Activated CD4-positive, alpha-beta T cell treated with anti-CD3 and anti-CD28 coated beads for 36 hours (primary cell): ENCODE measurements around the gene SAP30BP. TPM values are rescaled to one million over a fixed set of nuclear protein-coding genes. Genes with fewer than 3 reads are reported as not detected.

ENCODE experiments used
- ATAC-seq: fragments of 200-7000 bp; cut with Tn5 transposase; one replicate; pipeline ENCODE4 v1.10.0; 2021; ENCODE audit warnings: mild to moderate bottlenecking, moderate library complexity
- CTCF ChIA-PET: fragments of 350-600 bp; sonication (Branson Sonifier 250); formaldehyde crosslinking; loops from one replicate; lab custom pipeline; 2021; ENCODE audit warnings: antibody characterized with exemption; lab: Charles Lee
- POLR2A ChIA-PET: fragments of 350-600 bp; sonication (Branson Sonifier 250); formaldehyde crosslinking; loops from one replicate; lab custom pipeline; 2021; ENCODE audit warnings: antibody characterized with exemption, inconsistent platforms; lab: Charles Lee
- DNase-seq: peaks from one replicate; pipeline ENCODE4 v3.0.0-alpha.2; 2020
- H3K27ac Mint-ChIP-seq: one replicate; pipeline ENCODE4 v1.8.0; 2021; ENCODE audit warnings: mixed read lengths
- H3K27me3 Mint-ChIP-seq: one replicate; pipeline ENCODE4 v1.8.0; 2021; ENCODE audit warnings: mixed read lengths
- H3K36me3 Mint-ChIP-seq: one replicate; pipeline ENCODE4 v1.8.0; 2021; ENCODE audit warnings: low read depth, mixed read lengths
- H3K4me1 Mint-ChIP-seq: one replicate; pipeline ENCODE4 v1.8.0; 2021; ENCODE audit warnings: mixed read lengths
- H3K4me3 Mint-ChIP-seq: one replicate; pipeline ENCODE4 v1.8.0; 2021; ENCODE audit warnings: mild to moderate bottlenecking, moderate library complexity, mixed read lengths
- H3K9me3 Mint-ChIP-seq: one replicate; pipeline ENCODE4 v1.8.0; 2021; ENCODE audit warnings: low read depth, mixed read lengths
- intact Hi-C, 2 experiments: fragments of 100-400 bp; cut with DNase I in 1 of 2; cut with micrococcal nuclease in 1 of 2; formaldehyde crosslinking; loops; one replicate each; pipeline versions ENCODE4 v1.14.2 to v1.15.1; 2022 to 2024; cut with DNase I, micrococcal nuclease
- total RNA-seq, 2 experiments: library from RNA; stranded (reverse); gene quantifications; one replicate each; pipeline ENCODE4 v1.2.3, GENCODE V29; 2021

The SAP30BP gene
- 10 to 100 TPM; 87.8 to 100.0 TPM for total RNA-seq

DNA sequence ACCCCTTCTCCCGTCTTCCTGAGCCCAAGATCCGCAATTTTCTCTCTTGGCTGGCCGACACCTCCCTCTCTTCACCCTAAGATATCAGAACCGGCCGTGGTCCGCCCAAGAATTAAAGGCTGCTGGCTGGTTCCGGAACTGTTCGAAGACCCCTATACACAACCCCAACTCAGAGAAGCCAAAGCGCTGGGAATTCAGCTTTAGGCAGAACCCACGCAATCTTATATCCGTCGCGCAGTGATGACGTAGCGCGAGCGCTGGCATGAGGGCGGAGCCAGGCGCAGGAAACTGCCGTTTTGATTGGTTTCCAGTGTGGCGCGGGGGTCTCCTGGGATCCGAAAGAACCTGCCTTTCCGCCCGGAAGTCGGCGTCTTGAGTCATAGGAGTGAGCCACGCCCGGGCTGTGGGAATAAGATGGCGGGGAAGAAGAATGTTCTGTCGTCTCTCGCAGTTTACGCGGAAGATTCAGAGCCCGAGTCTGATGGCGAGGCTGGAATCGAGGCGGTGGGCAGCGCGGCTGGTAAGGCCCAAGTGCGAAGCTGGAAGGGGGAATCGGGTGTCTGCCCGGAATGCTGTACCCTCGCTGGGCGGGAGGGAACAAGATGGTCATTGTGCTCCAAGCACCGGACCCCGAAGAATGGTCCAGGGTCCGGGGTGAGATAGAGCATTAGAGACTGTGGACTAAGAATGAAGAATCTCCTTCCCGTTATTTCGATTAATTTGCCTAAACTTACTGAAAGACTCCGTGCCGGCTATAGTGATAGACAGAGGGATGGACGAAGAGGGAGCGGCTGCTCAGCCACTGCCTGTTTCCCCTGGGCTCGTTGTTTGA is at the start of gene SAP30BP, which contains the start of gene RECQL5:
Gene SAP30BP (plus strand): TSS at position 380 of the 832 bp plus-strand sequence. CDS start 35 bp downstream, at position 415.
Gene RECQL5 (minus strand): TSS at position 196 of the 832 bp plus-strand sequence. CDS start 597 bp downstream, outside the sequence.
- ATAC-seq (peak; percentile 100), DNase-seq (peak; percentile 99)
- intact Hi-C loops = loop anchor here (1.0 to 5.0 kb wide), 11 partner anchors 78 to 635 kb away; partner anchors contain the start of genes ACOX1 (in 1 of the 2), CASKIN2 (in 1 of the 2), GGA3 (in 1 of the 2) and MIF4GD (in 1 of the 2)
- H3K27ac Mint-ChIP-seq = no peak within 1 kb of the TSS
- H3K4me1 Mint-ChIP-seq = peaks cover 34% of the 10 kb centered on the region
- peaks cover 27% of the 10 kb centered on the region for H3K36me3 Mint-ChIP-seq
- no peaks in the 10 kb centered on the region for H3K27me3 Mint-ChIP-seq
- CTCF ChIA-PET = interaction anchor here (0.7 to 5.1 kb wide), 6 partner anchors 9 to 116 kb away, joined by 3 to 55 read pairs (median 8); no protein-coding TSS in a partner anchor
- POLR2A ChIA-PET = interaction anchor here (0.7 to 1.5 kb wide), 3 partner anchors 108 to 225 kb away, joined by 3 read pairs; no protein-coding TSS in a partner anchor
- no peaks in the 10 kb centered on the region for H3K9me3 Mint-ChIP-seq
- H3K4me3 Mint-ChIP-seq = no peak within 1 kb of the TSS

DNA sequence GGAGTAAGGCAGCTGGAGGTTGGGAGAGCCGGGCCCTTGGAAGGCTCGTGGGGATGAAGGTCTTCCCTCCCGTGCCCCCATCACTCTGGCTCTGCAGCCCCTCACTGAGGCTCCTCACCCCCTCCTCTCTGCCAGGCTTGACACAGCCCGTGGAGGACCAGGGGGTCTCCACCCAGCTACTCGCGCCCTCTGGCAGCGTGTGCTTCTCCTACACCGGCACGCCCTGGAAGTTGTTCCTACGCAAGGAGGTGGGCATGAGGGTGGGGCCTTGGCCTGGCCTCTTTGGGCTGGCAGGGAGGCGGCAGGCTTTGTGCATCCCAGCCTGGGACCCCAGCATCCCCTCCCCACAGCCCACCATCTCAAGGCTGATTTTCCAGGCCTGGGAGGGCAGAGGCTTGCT is 49.5 kb upstream of the SAP30BP start:
- H3K4me3 Mint-ChIP-seq = no peak overlapping the region
- H3K36me3 Mint-ChIP-seq = no peaks in the 10 kb centered on the region
- intact Hi-C loops = no loop called here
- CTCF ChIA-PET = interaction anchor here (1.0 kb wide), 1 partner anchor 16 kb away, joined by 4 read pairs; no protein-coding TSS in a partner anchor
- POLR2A ChIA-PET = no interaction called here
- H3K4me1 Mint-ChIP-seq = no peaks in the 10 kb centered on the region
- H3K27ac Mint-ChIP-seq = no peak overlapping the region
- H3K27me3 Mint-ChIP-seq = no peaks in the 10 kb centered on the region
- H3K9me3 Mint-ChIP-seq = no peaks in the 10 kb centered on the region
- DNase-seq (no peak), ATAC-seq (no peak)

DNA sequence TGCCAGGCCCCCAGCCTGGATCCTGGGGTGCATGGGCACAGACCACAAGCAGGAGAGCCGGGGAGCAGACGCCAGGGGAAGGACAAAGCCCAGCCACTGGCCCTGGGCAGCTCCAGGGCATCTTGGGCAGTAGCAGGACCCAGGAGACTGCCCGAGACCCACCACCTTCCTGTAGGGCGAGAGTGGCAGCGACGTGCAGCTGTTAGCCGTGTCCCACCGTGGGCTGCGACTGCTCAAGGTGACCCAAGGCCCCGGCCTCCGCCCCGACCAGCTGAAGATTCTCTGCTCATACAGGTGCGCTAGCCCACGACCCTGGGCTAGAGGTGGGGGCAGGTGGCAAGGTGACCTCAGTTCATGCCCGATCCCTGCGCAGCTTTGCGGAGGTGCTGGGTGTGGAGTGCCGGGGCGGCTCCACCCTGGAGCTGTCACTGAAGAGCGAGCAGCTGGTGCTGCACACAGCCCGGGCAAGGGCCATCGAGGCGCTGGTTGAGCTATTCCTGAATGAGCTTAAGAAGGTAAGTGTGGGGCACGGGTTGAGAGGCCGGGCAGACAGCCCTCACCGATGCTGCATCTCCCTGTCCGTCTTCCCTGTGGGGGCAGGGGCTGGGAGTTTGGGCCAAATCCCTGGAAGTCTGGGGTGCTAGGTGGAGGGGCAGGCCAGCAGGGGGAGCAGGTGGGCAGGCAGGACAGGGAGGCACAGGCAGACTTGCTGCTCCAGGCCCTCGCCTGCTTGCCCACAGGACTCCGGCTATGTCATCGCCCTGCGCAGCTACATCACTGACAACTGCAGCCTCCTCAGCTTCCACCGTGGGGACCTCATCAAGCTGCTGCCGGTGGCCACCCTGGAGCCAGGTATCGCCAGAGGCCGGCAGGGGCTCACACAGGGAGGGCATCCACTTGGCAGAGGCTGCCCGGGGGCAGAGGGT is 47.4 kb upstream of the SAP30BP start:
- H3K4me1 Mint-ChIP-seq = no peaks in the 10 kb centered on the region
- POLR2A ChIA-PET = no interaction called here
- H3K36me3 Mint-ChIP-seq = no peaks in the 10 kb centered on the region
- H3K27ac Mint-ChIP-seq = no peak overlapping the region
- DNase-seq (peak; percentile 65), ATAC-seq (no peak)
- no peaks in the 10 kb centered on the region for H3K27me3 Mint-ChIP-seq
- no peak overlapping the region for H3K4me3 Mint-ChIP-seq
- CTCF ChIA-PET = interaction anchor here (1.5 kb wide), 1 partner anchor 13 kb away, joined by 3 read pairs; no protein-coding TSS in a partner anchor
- no peaks in the 10 kb centered on the region for H3K9me3 Mint-ChIP-seq
- intact Hi-C loops = no loop called here

DNA sequence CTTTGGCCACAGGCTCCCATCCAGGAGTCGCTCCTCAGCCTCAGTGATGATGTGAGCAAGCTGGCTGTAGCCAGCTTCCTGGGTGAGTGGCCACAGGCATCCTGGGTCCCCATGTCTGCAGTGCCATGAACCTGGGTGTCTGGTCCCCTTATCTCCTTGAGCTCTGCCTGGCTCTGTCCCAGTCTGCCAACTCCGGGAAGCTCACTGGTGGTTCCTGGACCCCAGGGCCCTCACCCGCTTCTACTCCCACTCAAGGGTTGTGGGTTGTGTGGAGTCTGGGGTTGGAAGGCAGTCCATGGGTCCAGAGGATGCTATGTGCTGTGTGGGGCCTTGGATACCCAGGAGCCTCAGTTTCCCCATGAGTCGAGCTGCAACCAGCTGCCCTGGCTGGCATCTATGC is 45.6 kb upstream of the SAP30BP start:
- Mint-ChIP-seq H3K27ac (no peak overlapping the region), H3K9me3 (no peaks in the 10 kb centered on the region), H3K36me3 (no peaks in the 10 kb centered on the region), H3K27me3 (no peaks in the 10 kb centered on the region), H3K4me3 (no peak overlapping the region), H3K4me1 (no peaks in the 10 kb centered on the region)
- ChIA-PET CTCF (interaction anchor here (0.6 to 1.2 kb wide), 5 partner anchors 21 to 290 kb away, joined by 3 to 4 read pairs (median 3); no protein-coding TSS in a partner anchor), POLR2A (no interaction called here)
- DNase-seq (no peak), ATAC-seq (no peak)
- intact Hi-C loops = no loop called here

DNA sequence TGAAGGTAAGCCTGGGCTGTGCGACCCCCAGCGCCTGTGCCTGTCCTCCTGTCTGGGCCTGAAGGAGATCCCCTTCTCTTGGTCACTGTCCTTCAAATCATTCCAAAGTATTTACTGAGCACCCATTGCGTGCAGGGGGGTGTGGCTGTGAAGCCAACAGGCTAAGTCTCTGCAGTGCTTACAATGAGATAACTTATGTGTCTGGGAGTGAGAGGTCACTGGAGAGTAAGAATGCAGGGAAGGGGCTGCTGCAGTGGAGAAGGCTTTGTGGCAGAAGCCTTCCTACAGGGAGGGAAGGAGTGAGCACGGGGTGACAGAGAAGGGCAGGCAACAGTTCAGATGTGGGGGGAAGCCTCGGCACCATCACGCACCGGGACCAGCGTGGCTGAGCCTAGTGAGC is 45.1 kb upstream of the SAP30BP start:
- H3K4me1 Mint-ChIP-seq = no peaks in the 10 kb centered on the region
- intact Hi-C loops = no loop called here
- H3K4me3 Mint-ChIP-seq = no peak overlapping the region
- H3K36me3 Mint-ChIP-seq = no peaks in the 10 kb centered on the region
- no peak overlapping the region for H3K27ac Mint-ChIP-seq
- ATAC-seq (no peak), DNase-seq (no peak)
- ChIA-PET CTCF (interaction anchor here (0.6 to 1.1 kb wide), 3 partner anchors 20 to 132 kb away, joined by 3 read pairs; no protein-coding TSS in a partner anchor), POLR2A (no interaction called here)
- no peaks in the 10 kb centered on the region for H3K9me3 Mint-ChIP-seq
- no peaks in the 10 kb centered on the region for H3K27me3 Mint-ChIP-seq

DNA sequence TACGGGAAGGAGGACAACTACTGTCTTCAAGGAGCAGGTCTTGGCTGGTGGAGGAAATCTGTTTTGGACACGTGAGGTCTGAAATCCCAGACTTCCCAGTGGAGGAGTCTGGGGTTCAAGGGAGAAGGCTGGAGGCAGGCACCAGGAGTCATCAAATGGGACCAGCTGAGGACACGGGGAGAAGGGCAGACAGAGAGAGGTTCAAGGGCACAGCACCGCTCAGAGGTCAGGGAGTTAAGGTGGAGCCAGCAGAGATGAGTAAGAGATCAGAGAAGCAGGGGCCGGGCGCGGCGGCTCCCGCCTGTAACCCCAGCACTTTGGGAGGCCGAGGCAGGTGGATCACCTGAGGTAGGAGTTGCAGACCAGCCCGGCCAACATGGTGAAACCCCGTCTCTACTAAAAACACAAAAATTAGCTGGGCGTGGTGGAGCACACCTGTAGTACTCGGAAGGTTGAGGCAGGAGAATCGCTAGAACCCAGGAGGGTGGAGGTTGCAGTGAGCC is 44.3 kb upstream of the SAP30BP start:
- POLR2A ChIA-PET = no interaction called here

DNA sequence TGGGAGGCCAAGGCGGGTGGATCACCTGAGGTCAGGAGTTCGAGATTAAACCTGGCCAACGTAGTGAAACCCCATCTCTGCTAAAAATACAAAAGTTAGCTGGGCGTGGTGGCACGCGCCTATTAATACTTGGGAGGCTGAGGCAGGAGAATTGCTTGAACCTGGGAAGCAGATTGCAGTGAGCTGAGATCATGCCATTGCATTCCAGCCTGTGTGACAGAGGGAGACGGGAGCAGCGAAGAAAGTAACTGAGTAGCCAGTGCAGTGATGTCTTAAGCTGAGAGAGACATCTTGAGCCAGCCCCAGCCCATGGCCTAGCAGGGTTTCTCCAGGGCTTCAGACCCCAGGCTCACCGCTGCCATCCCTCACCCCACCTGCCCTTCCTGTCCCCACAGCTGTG is 43.8 kb upstream of the SAP30BP start:
- CTCF ChIA-PET = interaction anchor here (0.6 to 1.8 kb wide), 4 partner anchors 10 to 230 kb away, joined by 4 to 9 read pairs (median 4); partner anchors contain the start of gene SMIM5
- Mint-ChIP-seq H3K27me3 (no peaks in the 10 kb centered on the region), H3K9me3 (no peaks in the 10 kb centered on the region), H3K27ac (no peak overlapping the region), H3K4me3 (no peak overlapping the region), H3K4me1 (no peaks in the 10 kb centered on the region), H3K36me3 (no peaks in the 10 kb centered on the region)
- POLR2A ChIA-PET = no interaction called here
- intact Hi-C loops = no loop called here
- DNase-seq = no peak
- ATAC-seq = no peak

More for the DNA sequence above, 44.3 kb upstream of the SAP30BP start:
- Mint-ChIP-seq H3K4me3 (no peak overlapping the region), H3K27me3 (no peaks in the 10 kb centered on the region), H3K36me3 (no peaks in the 10 kb centered on the region), H3K9me3 (no peaks in the 10 kb centered on the region), H3K4me1 (no peaks in the 10 kb centered on the region), H3K27ac (no peak overlapping the region)
- CTCF ChIA-PET = interaction anchor here (0.6 to 1.8 kb wide), 3 partner anchors 11 to 126 kb away, joined by 3 to 9 read pairs (median 5); partner anchors contain the start of gene SMIM5
- DNase-seq (no peak), ATAC-seq (no peak)
- intact Hi-C loops = no loop called here

DNA sequence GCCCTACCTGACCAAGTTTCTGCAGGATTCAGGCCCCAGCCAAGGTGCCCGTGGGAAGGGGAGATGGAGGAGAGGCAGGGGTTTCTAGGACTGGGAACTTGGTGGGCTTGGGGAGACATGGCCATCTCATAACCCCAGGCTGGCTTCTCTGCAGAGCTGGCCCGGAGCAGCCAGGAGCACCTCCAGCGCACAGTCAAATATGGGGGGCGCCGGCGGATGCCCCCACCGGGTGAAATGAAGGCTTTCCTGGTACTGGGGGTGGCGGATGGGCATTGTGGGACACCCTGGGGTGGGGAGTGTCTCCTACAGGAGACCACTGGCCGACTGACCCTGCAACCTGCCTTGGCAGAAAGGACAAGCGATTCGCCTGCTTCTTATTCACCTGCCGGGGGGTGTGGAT is 43.1 kb upstream of the SAP30BP start:
- DNase-seq (no peak), ATAC-seq (no peak)
- Mint-ChIP-seq H3K4me3 (no peak overlapping the region), H3K4me1 (no peaks in the 10 kb centered on the region), H3K27ac (no peak overlapping the region), H3K36me3 (no peaks in the 10 kb centered on the region), H3K9me3 (no peaks in the 10 kb centered on the region), H3K27me3 (no peaks in the 10 kb centered on the region)
- ChIA-PET CTCF (interaction anchor here (0.6 to 1.8 kb wide), 4 partner anchors 9 to 237 kb away, joined by 3 to 9 read pairs (median 4); partner anchors contain the start of gene SMIM5), POLR2A (no interaction called here)
- intact Hi-C loops = no loop called here

DNA sequence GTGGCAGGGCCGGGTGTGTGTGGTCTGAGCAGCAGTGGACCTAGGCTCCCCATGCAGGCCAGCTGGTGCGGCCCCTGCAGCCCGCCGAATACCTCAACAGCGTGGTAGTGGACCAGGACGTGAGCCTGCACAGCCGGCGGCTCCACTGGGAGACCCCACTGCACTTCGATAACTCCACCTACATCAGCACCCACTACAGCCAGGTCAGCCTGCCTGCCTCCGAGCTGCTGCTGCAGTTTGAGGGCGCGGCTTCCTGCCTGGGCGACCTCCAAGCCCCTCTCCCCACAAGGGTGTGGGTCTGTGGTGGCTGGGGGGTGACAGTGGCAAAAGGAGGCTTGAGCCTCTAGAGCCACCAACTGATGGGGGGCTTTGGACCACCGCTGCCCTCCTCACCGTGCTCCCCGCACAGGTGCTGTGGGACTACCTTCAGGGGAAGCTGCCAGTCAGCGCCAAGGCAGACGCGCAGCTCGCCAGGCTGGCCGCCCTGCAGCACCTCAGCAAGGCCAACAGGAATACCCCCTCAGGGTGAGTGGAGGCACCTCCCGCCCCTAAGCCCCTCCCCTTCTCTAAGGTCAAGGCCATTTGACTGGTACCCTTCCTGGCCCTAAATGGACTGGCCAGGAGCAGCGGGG is 42.3 kb upstream of the SAP30BP start:
- no peaks in the 10 kb centered on the region for H3K27me3 Mint-ChIP-seq
- intact Hi-C loops = no loop called here
- no peak for ATAC-seq
- no peaks in the 10 kb centered on the region for H3K4me1 Mint-ChIP-seq
- no peak overlapping the region for H3K27ac Mint-ChIP-seq
- no peak overlapping the region for H3K4me3 Mint-ChIP-seq
- H3K36me3 Mint-ChIP-seq = no peaks in the 10 kb centered on the region
- H3K9me3 Mint-ChIP-seq = no peaks in the 10 kb centered on the region
- CTCF ChIA-PET = interaction anchor here (0.6 to 1.8 kb wide), 7 partner anchors 23 to 236 kb away, joined by 3 to 6 read pairs (median 4); no protein-coding TSS in a partner anchor
- POLR2A ChIA-PET = no interaction called here
- DNase-seq = no peak

DNA sequence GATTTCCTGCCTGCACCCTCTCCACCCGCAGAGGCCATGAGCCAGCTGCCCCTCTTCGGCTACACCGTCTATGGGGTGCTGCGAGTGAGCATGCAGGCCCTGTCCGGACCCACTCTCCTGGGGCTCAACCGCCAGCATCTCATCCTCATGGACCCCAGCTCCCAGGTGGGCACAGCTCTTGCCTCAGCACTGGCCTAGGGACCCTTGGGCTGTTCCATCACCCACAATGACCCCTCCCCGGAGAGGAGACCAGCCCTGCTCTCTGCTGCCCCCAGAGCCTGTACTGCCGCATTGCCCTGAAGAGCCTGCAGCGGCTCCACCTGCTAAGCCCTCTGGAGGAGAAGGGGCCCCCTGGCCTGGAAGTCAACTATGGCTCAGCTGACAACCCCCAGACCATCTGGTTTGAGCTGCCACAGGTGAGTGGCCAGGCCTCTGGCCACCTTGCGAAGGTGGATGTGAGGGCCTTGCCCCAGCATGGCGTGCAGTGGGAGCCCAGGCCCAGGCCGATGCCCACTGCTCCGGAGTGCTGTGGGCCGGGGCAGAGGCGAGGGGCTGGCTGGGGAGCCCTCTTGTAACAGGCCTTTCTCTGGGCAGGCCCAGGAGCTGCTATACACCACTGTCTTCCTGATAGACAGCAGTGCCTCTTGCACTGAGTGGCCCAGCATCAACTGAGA is 41.2 kb upstream of the SAP30BP start:
- no peaks in the 10 kb centered on the region for H3K36me3 Mint-ChIP-seq
- intact Hi-C loops = no loop called here
- H3K4me1 Mint-ChIP-seq = no peaks in the 10 kb centered on the region
- H3K9me3 Mint-ChIP-seq = no peaks in the 10 kb centered on the region
- H3K27ac Mint-ChIP-seq = no peak overlapping the region
- peak; percentile 51 for DNase-seq
- ChIA-PET POLR2A (interaction anchor here (0.5 to 0.6 kb wide), 2 partner anchors 204 to 224 kb away, joined by 3 to 6 read pairs; no protein-coding TSS in a partner anchor), CTCF (interaction anchor here (0.7 to 1.6 kb wide), 5 partner anchors 25 to 123 kb away, joined by 3 to 6 read pairs (median 4); no protein-coding TSS in a partner anchor)
- ATAC-seq = peak; percentile 78
- no peaks in the 10 kb centered on the region for H3K27me3 Mint-ChIP-seq
- no peak overlapping the region for H3K4me3 Mint-ChIP-seq
